Activated naive CD4-positive, alpha-beta T cell treated with anti-CD3 and anti-CD28 coated beads for 36 hours (primary cell): ENCODE results near the gene FEM1C. TPM values are rescaled to one million over a fixed set of nuclear protein-coding genes. Genes with fewer than 3 reads are reported as not detected.
A peak's percentile ranks its signal among the peaks of the same experiment; 100 is the strongest.

Source experiments
- CTCF ChIA-PET: fragments of 350-600 bp; sonication (Branson Sonifier 250); formaldehyde crosslinking; loops from one replicate; lab custom pipeline; 2021; ENCODE audit warnings: antibody characterized with exemption; lab: Charles Lee
- DNase-seq: peaks from one replicate; pipeline ENCODE4 v3.0.0-alpha.2; 2020
- H3K27ac Mint-ChIP-seq: one replicate; pipeline ENCODE4 v1.8.0; 2021; ENCODE audit warnings: mild to moderate bottlenecking, mixed read lengths
- H3K27me3 Mint-ChIP-seq: one replicate; pipeline ENCODE4 v1.8.0; 2021; ENCODE audit warnings: low read depth, mixed read lengths
- H3K36me3 Mint-ChIP-seq: one replicate; pipeline ENCODE4 v1.8.0; 2021; ENCODE audit warnings: low read depth, mixed read lengths
- H3K4me1 Mint-ChIP-seq: one replicate; pipeline ENCODE4 v1.8.0; 2021; ENCODE audit warnings: low read depth, mixed read lengths
- H3K4me3 Mint-ChIP-seq: one replicate; pipeline ENCODE4 v1.8.0; 2021; ENCODE audit warnings: mild to moderate bottlenecking, moderate library complexity, mixed read lengths
- H3K9me3 Mint-ChIP-seq: one replicate; pipeline ENCODE4 v1.8.0; 2021; ENCODE audit warnings: mixed read lengths
- intact Hi-C: fragments of 100-400 bp; cut with micrococcal nuclease; formaldehyde crosslinking; loops from one replicate; pipeline ENCODE4 v1.15.1; 2023
- total RNA-seq, 2 experiments: library from RNA; stranded (reverse); gene quantifications; one replicate each; pipeline ENCODE4 v1.2.3, GENCODE V29; 2021

FEM1C gene
- total RNA-seq, 2 experiments from 2014 or later = 9.7 to 10.0 TPM

- Mint-ChIP-seq H3K4me3 (no peak overlapping the region), H3K27ac (no peak overlapping the region), H3K9me3 (no peaks in the 10 kb centered on the region), H3K4me1 (no peaks in the 10 kb centered on the region), H3K36me3 (no peaks in the 10 kb centered on the region), H3K27me3 (peaks cover 10% of the 10 kb centered on the region)
- CTCF ChIA-PET = interaction anchor here (1.0 kb wide), 1 partner anchor 10 kb away, joined by 5 read pairs; no protein-coding TSS in a partner anchor
- DNase-seq = no peak
- intact Hi-C loops = no loop called here
Observed at GRCh38 chr5:115556276-115556675, 11.7 kb upstream of the FEM1C start.

GRCh38 chr5:115555084-115555633, 10.6 kb upstream of the FEM1C start:
- DNase-seq = no peak
- Mint-ChIP-seq H3K4me3 (no peak overlapping the region), H3K36me3 (no peaks in the 10 kb centered on the region), H3K27ac (no peak overlapping the region), H3K9me3 (no peaks in the 10 kb centered on the region), H3K4me1 (no peaks in the 10 kb centered on the region), H3K27me3 (peaks cover 5% of the 10 kb centered on the region)
- intact Hi-C loops = no loop called here
- CTCF ChIA-PET = interaction anchor here (0.8 to 1.1 kb wide), 3 partner anchors 8 to 181 kb away, joined by 3 to 5 read pairs (median 5); no protein-coding TSS in a partner anchor

- Mint-ChIP-seq H3K27ac (no peak overlapping the region), H3K4me3 (no peak overlapping the region)
Observed at GRCh38 chr5:115553082-115553481, 8.5 kb upstream of the FEM1C start.

GRCh38 chr5:115551415-115551814, 6.8 kb upstream of the FEM1C start:
- CTCF ChIA-PET = interaction anchor here (1.0 kb wide), 1 partner anchor 13 kb away, joined by 4 read pairs; no protein-coding TSS in a partner anchor
- Mint-ChIP-seq H3K9me3 (no peaks in the 10 kb centered on the region), H3K27ac (no peak overlapping the region), H3K4me3 (no peak overlapping the region), H3K27me3 (peaks cover 3% of the 10 kb centered on the region), H3K4me1 (no peaks in the 10 kb centered on the region), H3K36me3 (peaks cover under 1% of the 10 kb centered on the region)
- no peak for DNase-seq
- intact Hi-C loops = no loop called here

More at GRCh38 chr5:115553082-115553481, 8.5 kb upstream of the FEM1C start:
- intact Hi-C loops = no loop called here
- Mint-ChIP-seq H3K36me3 (no peaks in the 10 kb centered on the region), H3K27me3 (peaks cover 3% of the 10 kb centered on the region), H3K4me1 (no peaks in the 10 kb centered on the region), H3K9me3 (no peaks in the 10 kb centered on the region)
- DNase-seq = no peak
- CTCF ChIA-PET = no interaction called here

DNA sequence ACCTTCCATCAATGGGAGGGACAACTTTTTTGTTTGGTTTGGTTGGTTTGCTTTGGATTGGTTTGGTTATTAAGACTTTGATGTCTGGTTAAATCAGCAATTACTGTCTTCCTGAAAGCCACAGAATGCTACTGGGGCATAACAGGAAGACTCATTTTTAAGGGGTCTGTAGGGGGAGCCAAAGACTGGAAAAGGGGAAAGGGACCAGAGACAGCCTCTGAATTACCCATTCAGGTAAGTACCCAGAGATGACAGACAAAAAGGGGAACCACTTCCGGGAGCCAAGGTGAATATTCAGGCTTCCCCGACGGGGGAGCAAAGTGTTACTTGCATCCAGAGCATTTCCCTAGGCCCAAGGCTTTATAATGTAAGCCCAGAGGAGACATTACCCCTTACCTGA, 4.6 kb upstream of the FEM1C start:
- CTCF ChIA-PET = no interaction called here
- peaks cover 7% of the 10 kb centered on the region for H3K9me3 Mint-ChIP-seq
- H3K27me3 Mint-ChIP-seq = peaks cover 3% of the 10 kb centered on the region
- H3K27ac Mint-ChIP-seq = no peak overlapping the region
- DNase-seq = peak; percentile 23
- intact Hi-C loops = no loop called here
- no peak overlapping the region for H3K4me3 Mint-ChIP-seq
- peaks cover 6% of the 10 kb centered on the region for H3K4me1 Mint-ChIP-seq
- H3K36me3 Mint-ChIP-seq = peaks cover 8% of the 10 kb centered on the region

DNA sequence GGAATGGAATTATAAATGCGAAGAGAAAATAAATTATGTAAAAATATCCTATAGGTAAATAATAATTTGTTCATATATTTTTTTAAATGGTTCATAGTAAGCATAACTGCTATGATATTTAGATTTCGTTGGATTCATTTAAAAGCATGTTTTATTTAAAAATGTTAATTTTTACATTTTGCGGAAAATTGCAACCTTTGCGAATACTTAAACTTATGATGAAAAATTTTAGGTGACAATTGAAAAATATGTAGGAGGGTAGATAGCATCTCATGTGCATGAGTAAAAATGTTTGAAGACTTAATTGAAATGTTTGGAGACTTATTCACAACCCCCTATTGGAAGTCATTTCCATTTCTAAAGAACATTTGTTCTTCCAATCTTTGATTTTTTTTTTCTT, 4.1 kb upstream of the FEM1C start:
- Mint-ChIP-seq H3K4me1 (peaks cover 6% of the 10 kb centered on the region), H3K4me3 (no peak overlapping the region), H3K27me3 (peaks cover 3% of the 10 kb centered on the region), H3K36me3 (peaks cover 11% of the 10 kb centered on the region), H3K9me3 (peaks cover 7% of the 10 kb centered on the region), H3K27ac (no peak overlapping the region)
- CTCF ChIA-PET = no interaction called here
- intact Hi-C loops = no loop called here
- no peak for DNase-seq

GRCh38 chr5:115545351-115545882, 842 bp upstream of the FEM1C start:
- peak overlapping the region; percentile 95 for H3K4me3 Mint-ChIP-seq
- peaks cover 32% of the 10 kb centered on the region for H3K4me1 Mint-ChIP-seq
- H3K27me3 Mint-ChIP-seq = no peaks in the 10 kb centered on the region
- peaks cover 38% of the 10 kb centered on the region for H3K36me3 Mint-ChIP-seq
- peaks cover 7% of the 10 kb centered on the region for H3K9me3 Mint-ChIP-seq
- H3K27ac Mint-ChIP-seq = peak overlapping the region; percentile 69
- CTCF ChIA-PET = interaction anchor here (1.0 kb wide), 1 partner anchor 29 kb away, joined by 6 read pairs; no protein-coding TSS in a partner anchor
- DNase-seq = no peak
- intact Hi-C loops = no loop called here

- H3K27me3 Mint-ChIP-seq = no peaks in the 10 kb centered on the region
- H3K36me3 Mint-ChIP-seq = peaks cover 50% of the 10 kb centered on the region
- CTCF ChIA-PET = interaction anchor here (0.6 to 1.9 kb wide), 5 partner anchors 20 to 295 kb away, joined by 3 to 8 read pairs (median 3); no protein-coding TSS in a partner anchor
- DNase-seq = peak; percentile 67
- peaks cover 7% of the 10 kb centered on the region for H3K9me3 Mint-ChIP-seq
- peak overlapping the region; percentile 95 for H3K4me3 Mint-ChIP-seq
- peak overlapping the region; percentile 99 for H3K27ac Mint-ChIP-seq
- intact Hi-C loops = loop anchor here (1.0 kb wide), 11 partner anchors 21 to 541 kb away; partner anchors contain the start of genes AP3S1, ATG12, CCDC112 and COMMD10
- H3K4me1 Mint-ChIP-seq = peaks cover 46% of the 10 kb centered on the region
Observed at GRCh38 chr5:115544043-115544435, 536 bp downstream of the FEM1C start.

GRCh38 chr5:115543365-115544042, 1.1 kb downstream of the FEM1C start:
- peaks cover 7% of the 10 kb centered on the region for H3K9me3 Mint-ChIP-seq
- CTCF ChIA-PET = interaction anchor here (0.6 to 1.9 kb wide), 7 partner anchors 17 to 296 kb away, joined by 3 to 8 read pairs (median 3); no protein-coding TSS in a partner anchor
- H3K4me1 Mint-ChIP-seq = peaks cover 52% of the 10 kb centered on the region
- DNase-seq = peak; percentile 68
- H3K27me3 Mint-ChIP-seq = no peaks in the 10 kb centered on the region
- peaks cover 55% of the 10 kb centered on the region for H3K36me3 Mint-ChIP-seq
- intact Hi-C loops = loop anchor here (1.0 kb wide), 11 partner anchors 20 to 542 kb away; partner anchors contain the start of genes AP3S1, ATG12, CCDC112 and COMMD10
- peak overlapping the region; percentile 99 for H3K27ac Mint-ChIP-seq
- peak overlapping the region; percentile 95 for H3K4me3 Mint-ChIP-seq

- peak overlapping the region; percentile 99 for H3K27ac Mint-ChIP-seq
- intact Hi-C loops = no loop called here
- peaks cover 57% of the 10 kb centered on the region for H3K4me1 Mint-ChIP-seq
- H3K4me3 Mint-ChIP-seq = peak overlapping the region; percentile 95
- H3K27me3 Mint-ChIP-seq = no peaks in the 10 kb centered on the region
- peaks cover 60% of the 10 kb centered on the region for H3K36me3 Mint-ChIP-seq
- H3K9me3 Mint-ChIP-seq = peaks cover 7% of the 10 kb centered on the region
- CTCF ChIA-PET = interaction anchor here (1.0 to 1.9 kb wide), 5 partner anchors 17 to 234 kb away, joined by 3 to 8 read pairs (median 3); no protein-coding TSS in a partner anchor
- DNase-seq = no peak
Observed at GRCh38 chr5:115542651-115543364, 1.8 kb downstream of the FEM1C start.

DNA sequence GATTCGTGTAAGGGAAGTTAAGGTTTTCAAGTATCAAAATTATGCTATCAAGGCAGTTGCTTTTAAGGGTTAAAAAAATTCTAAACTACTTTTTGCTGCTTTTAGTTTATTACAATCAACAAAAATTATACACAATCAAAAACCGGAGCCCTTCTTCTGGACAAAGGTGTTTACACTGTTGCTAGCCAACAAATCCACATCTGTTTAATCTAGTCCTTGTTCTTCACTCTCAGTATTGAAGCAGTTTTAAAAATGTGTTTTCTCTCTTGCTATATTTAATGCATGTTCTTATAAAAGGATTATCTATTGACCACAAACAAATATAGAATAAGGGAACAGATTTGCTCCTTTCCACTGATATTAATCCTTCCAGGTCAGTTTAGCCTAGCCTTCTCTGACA, 2.5 kb downstream of the FEM1C start:
- no peak overlapping the region for H3K27ac Mint-ChIP-seq
- peaks cover 63% of the 10 kb centered on the region for H3K4me1 Mint-ChIP-seq
- intact Hi-C loops = no loop called here
- H3K4me3 Mint-ChIP-seq = peak overlapping the region; percentile 95
- CTCF ChIA-PET = interaction anchor here (0.6 to 1.4 kb wide), 2 partner anchors 16 to 275 kb away, joined by 3 read pairs; no protein-coding TSS in a partner anchor
- peaks cover 63% of the 10 kb centered on the region for H3K36me3 Mint-ChIP-seq
- no peaks in the 10 kb centered on the region for H3K27me3 Mint-ChIP-seq
- peaks cover 7% of the 10 kb centered on the region for H3K9me3 Mint-ChIP-seq
- DNase-seq = no peak
